GM15510 (cell line): ENCODE measurements around the gene LRR1.
A peak's percentile ranks its signal among the peaks of the same experiment; 100 is the strongest.

Experiments used
- POLR2A ChIP-seq: IDR thresholded peaks from 3 replicates; pipeline ENCODE4 v1.6.1; 2011; ENCODE audit warnings: borderline replicate concordance; ENCODE audit not compliant: insufficient read length; ENCODE audit errors: extremely low read depth

Gene LRR1

DNA sequence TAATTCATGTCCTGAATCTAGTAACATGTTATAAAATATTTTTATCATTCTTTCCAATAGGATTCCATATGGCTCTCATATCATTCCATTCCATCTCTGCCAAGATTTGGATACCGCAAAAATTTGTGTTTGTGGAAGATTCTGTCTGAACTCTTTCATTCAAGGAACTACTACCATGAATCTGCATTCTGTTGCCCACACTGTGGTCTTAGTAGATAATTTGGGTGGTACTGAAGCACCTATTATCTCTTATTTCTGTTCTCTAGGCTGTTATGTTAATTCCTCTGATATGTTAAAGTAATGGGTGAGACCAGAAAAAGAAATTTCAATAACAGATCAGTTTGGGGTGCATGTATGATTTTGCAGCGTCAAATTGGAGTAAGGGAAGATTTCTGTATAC, 15.5 kb downstream of the LRR1 start:
- TF ChIP-seq POLR2A = no peak

DNA sequence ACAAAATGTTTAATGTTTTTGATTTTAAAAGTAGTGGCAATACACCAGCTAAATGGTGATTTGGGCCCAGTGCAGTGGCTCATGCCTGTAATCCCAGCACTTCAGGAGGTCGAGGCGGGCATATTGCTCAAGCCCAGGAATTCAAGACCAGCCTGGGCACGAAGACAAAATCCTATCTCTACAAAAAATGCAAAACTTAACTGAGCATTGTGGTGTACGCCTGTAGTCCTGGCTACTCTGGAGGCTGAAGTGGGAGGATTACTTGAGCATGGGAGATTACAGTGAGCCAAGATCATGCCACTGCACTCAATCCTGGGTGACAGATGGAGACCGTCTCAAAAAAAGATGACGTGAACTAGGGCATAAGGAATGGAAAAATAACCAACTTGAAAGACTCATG, 17.0 kb downstream of the LRR1 start:
- no peak for TF ChIP-seq POLR2A

DNA sequence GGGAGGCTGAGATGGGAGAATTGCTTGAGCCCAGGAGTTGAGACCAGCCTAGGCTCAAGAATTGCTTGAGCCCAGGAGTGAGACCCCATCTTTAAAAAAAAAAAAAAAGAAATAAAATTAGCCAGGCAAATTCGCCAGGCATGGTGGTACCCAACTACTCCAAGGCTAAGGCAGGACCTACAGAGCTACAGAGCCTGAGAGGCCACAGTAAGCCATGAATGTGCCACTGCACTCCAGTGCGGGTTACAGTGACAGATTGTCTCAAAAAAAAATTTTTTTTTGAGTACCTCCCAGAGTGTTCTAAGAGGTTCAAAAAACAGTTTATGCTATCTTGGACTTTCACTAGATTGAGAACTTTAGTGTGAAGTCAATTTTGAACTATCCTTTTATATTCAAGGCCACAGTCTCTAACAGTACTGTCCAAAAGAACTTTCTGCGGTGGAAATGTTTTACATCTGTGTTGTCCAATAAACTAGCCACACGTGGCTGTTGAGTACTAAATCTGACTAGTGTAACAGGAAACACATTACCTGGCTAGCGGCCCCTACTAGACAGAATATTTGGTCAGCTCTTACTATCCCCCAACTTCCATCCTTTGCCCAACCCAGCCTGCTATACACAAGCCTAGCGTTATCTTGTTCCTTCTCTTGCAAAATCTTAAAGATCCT, 19.2 kb downstream of the LRR1 start:
- TF ChIP-seq POLR2A = no peak

DNA sequence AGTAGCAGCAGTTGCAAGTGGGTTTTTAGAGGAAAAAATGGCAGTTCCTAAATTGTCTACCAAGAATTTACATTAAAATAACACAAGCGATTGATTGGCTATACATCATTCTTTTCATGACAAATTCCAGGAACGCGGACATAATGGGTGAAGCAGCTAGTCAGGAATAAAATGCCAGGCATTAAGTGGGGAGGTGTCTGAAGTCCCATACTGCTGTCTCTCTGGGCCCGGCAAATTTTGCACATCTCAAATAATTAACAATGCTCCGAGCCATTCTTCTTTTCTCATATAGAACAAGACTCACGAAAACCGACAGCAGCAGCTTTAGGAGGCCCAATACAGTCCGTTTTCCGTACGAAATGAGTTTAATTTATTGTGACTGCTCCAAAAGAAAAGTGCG, 21.0 kb downstream of the LRR1 start:
- no peak for TF ChIP-seq POLR2A

DNA sequence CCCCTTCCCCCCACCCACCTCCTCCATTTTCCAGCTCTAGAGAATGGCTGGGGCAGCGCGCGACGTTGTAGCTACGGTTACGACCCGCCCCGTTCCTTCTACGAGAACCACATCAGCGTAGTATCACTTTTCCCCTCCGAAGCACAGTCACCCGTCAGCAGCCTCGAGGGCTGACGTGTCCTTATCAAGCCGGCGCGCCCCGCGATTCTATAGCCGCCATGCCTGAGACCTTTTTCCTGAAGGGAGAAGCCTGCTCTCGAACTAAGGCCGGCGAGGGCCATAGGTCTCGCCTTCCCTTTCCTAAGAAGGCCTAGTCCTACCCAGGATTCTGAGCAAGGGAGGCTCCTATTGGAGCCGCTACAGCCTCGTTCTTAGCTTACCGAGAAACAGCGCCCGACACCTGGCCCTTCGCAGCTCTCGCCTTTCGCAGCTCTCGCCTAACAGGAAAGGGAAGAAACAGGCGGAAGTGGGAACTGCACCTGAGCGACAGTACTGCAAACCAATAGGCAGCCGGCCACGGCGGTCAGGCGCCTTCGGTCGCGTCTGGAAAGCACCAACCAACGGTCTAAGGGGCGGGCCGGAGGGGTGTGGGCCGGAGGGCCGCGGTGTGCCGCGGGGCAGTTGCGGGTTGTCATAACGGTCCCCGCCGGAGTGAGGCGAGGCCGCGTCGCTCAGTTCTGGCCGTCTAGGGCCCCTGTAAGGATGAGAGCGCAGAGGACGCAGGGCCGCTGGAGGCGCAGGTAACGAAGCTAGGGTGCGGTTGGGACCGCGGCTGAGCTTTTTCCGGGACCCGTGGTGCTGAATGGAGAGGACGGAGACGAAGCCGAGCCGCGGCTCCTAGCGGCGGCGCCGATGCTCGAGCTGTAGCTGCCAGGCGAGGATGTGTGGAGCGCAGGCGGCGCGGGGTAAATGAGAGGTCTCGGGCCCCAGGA, 21.7 kb downstream of the LRR1 start, which contains the start of the genes MGAT2 and RPL36AL:
MGAT2 (plus strand) TSS at position 618 of the 932 bp plus-strand sequence. CDS start 470 bp downstream, outside the sequence.
RPL36AL (minus strand) TSS at position 445 of the 932 bp plus-strand sequence. CDS start 1,522 bp downstream, outside the sequence.
- peak; percentile 99 for TF ChIP-seq POLR2A

DNA sequence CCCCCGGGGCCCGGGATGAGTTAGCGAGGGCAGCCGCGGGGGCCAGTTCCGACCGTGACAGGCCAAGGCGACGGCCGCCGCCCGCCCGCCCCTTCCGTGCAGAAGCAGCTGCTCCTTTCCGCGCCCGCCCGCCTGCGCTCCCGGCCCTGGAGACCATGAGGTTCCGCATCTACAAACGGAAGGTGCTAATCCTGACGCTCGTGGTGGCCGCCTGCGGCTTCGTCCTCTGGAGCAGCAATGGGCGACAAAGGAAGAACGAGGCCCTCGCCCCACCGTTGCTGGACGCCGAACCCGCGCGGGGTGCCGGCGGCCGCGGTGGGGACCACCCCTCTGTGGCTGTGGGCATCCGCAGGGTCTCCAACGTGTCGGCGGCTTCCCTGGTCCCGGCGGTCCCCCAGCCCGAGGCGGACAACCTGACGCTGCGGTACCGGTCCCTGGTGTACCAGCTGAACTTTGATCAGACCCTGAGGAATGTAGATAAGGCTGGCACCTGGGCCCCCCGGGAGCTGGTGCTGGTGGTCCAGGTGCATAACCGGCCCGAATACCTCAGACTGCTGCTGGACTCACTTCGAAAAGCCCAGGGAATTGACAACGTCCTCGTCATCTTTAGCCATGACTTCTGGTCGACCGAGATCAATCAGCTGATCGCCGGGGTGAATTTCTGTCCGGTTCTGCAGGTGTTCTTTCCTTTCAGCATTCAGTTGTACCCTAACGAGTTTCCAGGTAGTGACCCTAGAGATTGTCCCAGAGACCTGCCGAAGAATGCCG, 22.6 kb downstream of the LRR1 start:
- TF ChIP-seq POLR2A = no peak

DNA sequence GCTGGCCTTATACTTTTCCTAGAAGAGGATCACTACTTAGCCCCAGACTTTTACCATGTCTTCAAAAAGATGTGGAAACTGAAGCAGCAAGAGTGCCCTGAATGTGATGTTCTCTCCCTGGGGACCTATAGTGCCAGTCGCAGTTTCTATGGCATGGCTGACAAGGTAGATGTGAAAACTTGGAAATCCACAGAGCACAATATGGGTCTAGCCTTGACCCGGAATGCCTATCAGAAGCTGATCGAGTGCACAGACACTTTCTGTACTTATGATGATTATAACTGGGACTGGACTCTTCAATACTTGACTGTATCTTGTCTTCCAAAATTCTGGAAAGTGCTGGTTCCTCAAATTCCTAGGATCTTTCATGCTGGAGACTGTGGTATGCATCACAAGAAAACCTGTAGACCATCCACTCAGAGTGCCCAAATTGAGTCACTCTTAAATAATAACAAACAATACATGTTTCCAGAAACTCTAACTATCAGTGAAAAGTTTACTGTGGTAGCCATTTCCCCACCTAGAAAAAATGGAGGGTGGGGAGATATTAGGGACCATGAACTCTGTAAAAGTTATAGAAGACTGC, 23.4 kb downstream of the LRR1 start:
- TF ChIP-seq POLR2A = no peak

DNA sequence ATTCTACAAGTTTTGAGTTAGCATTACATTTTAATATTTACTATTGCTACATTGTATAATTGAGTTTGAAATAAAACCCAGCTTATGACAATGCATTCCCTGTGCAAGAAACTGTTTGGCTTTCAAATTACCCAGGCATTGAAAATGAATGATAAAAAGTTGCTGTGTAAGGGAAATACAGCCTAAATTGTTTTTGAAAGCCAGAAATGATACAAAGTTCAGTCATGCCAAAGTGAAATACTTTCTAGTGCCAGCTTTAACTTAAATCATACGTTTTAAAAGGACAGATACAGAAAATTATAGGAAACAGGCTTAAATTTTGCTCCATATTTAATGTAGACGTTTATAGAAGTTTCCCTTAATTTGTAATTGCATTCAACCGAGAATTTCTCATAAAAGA, 24.6 kb downstream of the LRR1 start:
- TF ChIP-seq POLR2A = no peak

DNA sequence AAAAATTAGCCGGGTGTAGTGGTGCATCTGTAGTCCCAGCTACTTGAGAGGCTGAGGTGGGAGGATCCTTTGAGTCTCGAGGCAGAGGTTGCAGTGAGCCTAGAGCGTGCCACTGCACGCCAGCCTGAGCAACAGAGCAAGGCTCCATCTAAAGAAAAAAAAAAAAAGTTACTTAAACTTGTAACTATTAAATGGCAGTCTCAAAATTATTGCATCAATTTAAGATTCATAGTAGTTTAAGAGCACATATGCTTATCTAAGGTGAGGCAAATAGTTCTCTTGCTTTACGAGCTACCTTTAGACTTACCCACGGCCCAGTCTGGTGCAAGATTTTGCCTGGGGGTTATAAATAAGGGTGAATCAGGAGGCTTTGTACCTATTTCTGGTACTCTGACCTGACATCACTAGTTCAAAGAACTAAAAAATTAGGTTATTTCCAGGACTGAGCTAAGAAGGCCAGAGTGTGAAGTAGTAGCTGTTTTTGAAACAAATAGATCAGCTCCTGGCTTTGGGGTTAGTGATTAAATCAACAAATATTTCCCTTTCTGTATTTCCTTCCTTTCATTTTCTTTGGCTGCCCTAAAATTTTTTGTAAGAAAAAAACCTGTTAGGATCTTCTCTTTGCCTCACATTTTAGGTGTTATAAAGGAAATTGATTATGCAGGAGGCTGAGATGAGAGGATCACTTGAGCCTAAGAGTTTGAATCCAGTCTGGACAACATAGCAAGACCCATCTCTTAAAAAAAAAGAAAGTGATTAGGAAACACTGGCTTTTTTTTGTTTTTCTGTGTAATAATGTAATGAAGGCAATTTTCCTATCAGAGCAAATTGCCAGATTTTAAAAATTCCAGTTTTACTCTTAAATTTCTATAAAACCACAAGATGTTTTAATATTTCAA, 25.4 kb downstream of the LRR1 start:
- no peak for TF ChIP-seq POLR2A

DNA sequence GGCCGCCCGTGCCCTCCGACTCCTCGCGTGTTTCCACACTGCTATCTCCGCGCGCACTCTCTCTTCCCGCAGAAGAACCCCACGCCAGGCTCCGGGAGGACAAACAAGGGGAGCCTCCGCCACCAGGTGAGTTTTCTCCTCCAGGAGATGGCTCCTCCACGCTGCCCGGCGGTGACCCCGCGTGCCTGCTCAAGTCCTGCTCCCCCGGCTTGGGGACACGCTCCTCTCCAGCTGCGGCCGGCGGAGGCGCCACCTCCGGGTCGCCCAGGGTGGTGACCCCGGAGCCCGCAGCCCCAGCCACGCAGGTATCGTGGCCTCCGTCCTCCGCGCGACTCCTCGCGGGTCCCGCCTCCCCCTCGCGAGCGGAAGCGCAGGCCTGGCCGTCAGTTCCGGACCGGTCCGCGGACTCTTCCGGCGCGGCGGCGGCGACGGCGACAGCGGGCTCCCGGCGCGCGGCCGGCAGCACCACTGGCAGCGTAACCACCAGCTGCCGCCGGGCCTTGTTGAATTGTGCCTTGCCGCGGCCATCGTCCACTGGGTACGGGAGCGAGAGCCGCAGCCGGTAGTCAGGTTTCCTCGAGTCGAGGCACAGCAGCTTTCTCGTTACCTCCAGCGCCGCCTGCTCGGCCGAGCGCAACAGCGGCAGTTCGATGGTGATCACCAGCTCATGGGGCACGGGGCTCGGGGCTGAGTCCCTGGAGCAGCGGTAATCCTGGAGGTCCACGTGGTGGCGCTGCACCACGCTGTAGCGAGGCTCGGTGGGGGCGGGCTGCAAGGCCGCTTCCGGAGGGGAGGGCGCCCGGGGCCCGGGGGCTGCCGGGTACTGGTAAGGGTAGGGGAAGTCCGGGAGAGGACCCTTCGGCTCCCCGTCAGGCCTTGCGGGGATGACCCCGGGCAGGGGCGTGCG, 35.2 kb downstream of the LRR1 start:
- peak; percentile 89 for TF ChIP-seq POLR2A

DNA sequence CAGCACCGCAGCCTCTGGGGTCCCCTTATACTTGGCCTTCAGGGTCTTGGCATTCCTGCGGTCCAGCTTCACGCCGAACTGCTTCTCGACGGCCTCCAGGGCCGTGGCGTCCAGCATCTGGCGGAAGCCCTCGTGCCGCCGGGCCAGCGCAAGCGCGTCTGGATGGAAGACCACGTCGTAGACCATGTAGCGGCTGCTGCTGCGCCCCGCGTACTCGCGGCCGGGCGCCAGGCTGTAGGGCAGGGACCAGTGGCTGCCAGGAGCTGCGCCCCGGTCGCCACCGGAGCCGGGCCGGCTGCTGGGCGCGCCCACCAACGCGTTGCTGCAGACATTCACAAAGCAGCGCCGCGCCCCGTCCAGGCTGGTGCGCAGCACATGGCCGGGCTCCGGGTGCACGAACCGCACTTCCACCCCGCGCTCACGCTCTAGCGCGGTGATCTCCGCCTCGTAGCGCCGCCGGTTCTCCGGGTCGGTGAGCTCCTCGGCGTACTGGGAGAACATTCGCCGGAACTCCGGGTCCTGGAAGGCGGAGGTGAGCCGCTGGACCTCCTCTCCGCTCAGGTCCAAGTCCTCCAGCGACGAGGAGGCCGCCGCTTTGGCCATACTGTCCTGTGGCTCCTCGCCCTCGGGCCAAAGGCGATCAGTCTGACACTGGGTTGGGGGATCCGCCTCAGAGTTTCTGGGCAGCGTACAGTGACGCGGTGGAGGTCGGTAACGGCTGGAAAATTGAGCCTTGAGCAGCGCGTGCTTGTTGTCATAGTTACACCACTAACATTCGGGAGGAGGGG, 36.0 kb downstream of the LRR1 start, which contains the start of gene DNAAF2:
DNAAF2 (minus strand) TSS at position 698 of the 788 bp plus-strand sequence; CDS start at position 603, 95 bp downstream.
- TF ChIP-seq POLR2A = no peak

DNA sequence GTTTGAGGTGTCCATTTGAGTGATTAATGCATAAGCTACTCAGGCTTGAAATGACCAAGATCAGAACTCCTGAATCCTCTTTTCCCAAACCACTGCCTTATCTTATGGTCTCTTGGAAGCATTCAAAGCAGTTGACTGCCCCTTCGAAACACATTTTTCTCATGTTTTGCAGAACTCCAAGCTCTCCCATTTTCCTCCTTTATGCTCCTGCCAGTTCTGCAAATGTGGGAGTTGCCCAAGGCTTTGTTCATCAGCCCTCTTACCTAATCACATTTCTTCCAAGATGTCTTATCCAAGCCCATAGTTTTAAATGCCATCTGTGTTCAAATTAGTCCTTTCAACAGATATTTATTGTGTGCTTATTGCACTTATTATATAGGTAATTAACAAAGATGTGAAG, 38.1 kb downstream of the LRR1 start:
- no peak for TF ChIP-seq POLR2A
